ELF-1 (cell line): Measurements from ENCODE around the gene ZNF292.
"Not testable (repeated sequence)": the region's sequence is repeated elsewhere in the genome, so short reads cannot be mapped to it uniquely, and the experiment has no call there.

Experiments
- DNase-seq: peaks from one replicate; pipeline ENCODE4 v3.0.0-alpha.2; 2016; ENCODE audit warnings: low read depth, low spot score

Gene ZNF292

GRCh38 chr6:87274660-87275274, 119.4 kb downstream of the ZNF292 start:
- DNase-seq = no peak

- no peak for DNase-seq
Observed at GRCh38 chr6:87276624-87277023, 121.3 kb downstream of the ZNF292 start.

- no peak for DNase-seq
Observed at GRCh38 chr6:87277123-87277522, 121.8 kb downstream of the ZNF292 start.

- DNase-seq = no peak
Observed at GRCh38 chr6:87279196-87279595, 123.8 kb downstream of the ZNF292 start.

GRCh38 chr6:87281426-87281825, 126.1 kb downstream of the ZNF292 start:
- no peak for DNase-seq

GRCh38 chr6:87282743-87283142, 127.4 kb downstream of the ZNF292 start:
- no peak for DNase-seq

- DNase-seq = no peak
Observed at GRCh38 chr6:87283461-87283860, 128.1 kb downstream of the ZNF292 start.

GRCh38 chr6:87287251-87287650, 131.9 kb downstream of the ZNF292 start:
- no peak for DNase-seq

- no peak for DNase-seq
Observed at GRCh38 chr6:87289571-87289970, 134.2 kb downstream of the ZNF292 start.

GRCh38 chr6:87291883-87292282, 136.5 kb downstream of the ZNF292 start:
- DNase-seq = no peak

GRCh38 chr6:87293526-87293925, 138.2 kb downstream of the ZNF292 start:
- DNase-seq = peak; percentile 49

GRCh38 chr6:87297119-87297518, 141.8 kb downstream of the ZNF292 start:
- no peak for DNase-seq

GRCh38 chr6:87301277-87301676, 145.9 kb downstream of the ZNF292 start:
- DNase-seq = not testable (repeated sequence)

GRCh38 chr6:87308970-87309369, 153.6 kb downstream of the ZNF292 start:
- no peak for DNase-seq

GRCh38 chr6:87312860-87313259, 157.5 kb downstream of the ZNF292 start:
- DNase-seq = no peak
